Stimulated activated CD4-positive, alpha-beta T cell treated with anti-CD3 and anti-CD28 coated beads, TNF-alpha, amount 100 ng/mL, for 1 hour (primary cell): ENCODE results near the gene OVOL2.

Experiments used
- DNase-seq, 3 donors: peaks; one replicate each; pipeline ENCODE4 v3.0.0-alpha.2; 2020; ENCODE audit warnings: low read depth in 3 of 3, low spot score in 1 of 3

OVOL2 gene

GRCh38 chr20:17990278-17990972 is 67.3 kb downstream of the OVOL2 start:
- no peak for DNase-seq

GRCh38 chr20:17987988-17988387 is 69.7 kb downstream of the OVOL2 start:
- no peak for DNase-seq

- DNase-seq, result no peak
These were observed 72.2 kb downstream of the OVOL2 start for GRCh38 chr20:17985388-17986018.

GRCh38 chr20:17976305-17976704 is 81.4 kb downstream of the OVOL2 start:
- no peak for DNase-seq
